AG10803 (cell line): ENCODE results near the gene ADGRV1.

Experiments used
- DNase-seq: peaks from one replicate; pipeline ENCODE4 v3.0.0; 2010; ENCODE audit warnings: low read depth
- H3K4me3 ChIP-seq: 2 replicates; pipeline ENCODE4 v1.5.1; 2011; ENCODE audit warnings: mild to moderate bottlenecking, low read length, control low read depth
- TF ChIP-seq, protein P1 (sequence below): conservative IDR thresholded peaks from 2 replicates; pipeline ENCODE4 v1.5.1; 2011; ENCODE audit warnings: mild to moderate bottlenecking, low read length, control low read depth, inconsistent platforms

ADGRV1 gene

DNA sequence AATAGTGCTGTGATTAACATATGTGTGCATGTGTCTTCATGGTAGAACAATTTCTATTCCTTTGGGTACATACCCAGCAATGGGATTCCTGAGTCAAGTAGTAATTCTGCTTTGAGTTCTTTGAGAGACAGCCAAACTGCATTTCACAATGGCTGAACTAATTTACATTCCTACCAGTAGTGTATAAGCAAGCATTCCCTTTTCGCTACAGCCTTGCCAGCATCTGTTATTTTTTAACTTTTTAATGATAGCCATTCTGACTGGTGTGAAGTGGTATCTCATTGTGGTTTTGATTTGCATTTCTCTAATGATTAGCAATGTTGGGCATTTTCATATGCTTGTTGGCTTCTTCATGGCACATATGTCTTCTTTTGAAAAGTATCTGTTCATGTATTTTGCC lies 516.0 kb downstream of the ADGRV1 start:
- no peak overlapping the region for H3K4me3 ChIP-seq
- TF ChIP-seq, protein P1, sequence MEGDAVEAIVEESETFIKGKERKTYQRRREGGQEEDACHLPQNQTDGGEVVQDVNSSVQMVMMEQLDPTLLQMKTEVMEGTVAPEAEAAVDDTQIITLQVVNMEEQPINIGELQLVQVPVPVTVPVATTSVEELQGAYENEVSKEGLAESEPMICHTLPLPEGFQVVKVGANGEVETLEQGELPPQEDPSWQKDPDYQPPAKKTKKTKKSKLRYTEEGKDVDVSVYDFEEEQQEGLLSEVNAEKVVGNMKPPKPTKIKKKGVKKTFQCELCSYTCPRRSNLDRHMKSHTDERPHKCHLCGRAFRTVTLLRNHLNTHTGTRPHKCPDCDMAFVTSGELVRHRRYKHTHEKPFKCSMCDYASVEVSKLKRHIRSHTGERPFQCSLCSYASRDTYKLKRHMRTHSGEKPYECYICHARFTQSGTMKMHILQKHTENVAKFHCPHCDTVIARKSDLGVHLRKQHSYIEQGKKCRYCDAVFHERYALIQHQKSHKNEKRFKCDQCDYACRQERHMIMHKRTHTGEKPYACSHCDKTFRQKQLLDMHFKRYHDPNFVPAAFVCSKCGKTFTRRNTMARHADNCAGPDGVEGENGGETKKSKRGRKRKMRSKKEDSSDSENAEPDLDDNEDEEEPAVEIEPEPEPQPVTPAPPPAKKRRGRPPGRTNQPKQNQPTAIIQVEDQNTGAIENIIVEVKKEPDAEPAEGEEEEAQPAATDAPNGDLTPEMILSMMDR: peak; percentile 55
- DNase-seq: peak; percentile 97

DNA sequence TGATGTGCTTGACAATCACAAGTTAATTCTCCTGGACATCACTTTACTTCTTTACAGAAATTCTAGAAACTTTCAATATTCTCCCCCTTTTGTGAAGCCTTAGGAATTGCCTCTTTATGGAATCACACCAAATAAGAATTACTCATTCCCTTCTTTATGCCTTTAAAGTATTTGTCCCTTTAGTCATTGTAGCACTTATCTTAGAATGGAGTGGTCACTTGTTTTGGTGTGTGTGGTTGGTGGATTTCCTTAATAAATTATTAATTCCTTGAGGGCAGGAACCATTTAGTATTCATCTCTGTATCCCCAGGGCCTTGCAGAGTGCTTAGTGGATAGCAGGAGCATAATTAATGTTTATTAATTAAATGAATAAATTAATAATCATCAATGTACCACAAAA lies 517.5 kb downstream of the ADGRV1 start:
- DNase-seq: peak; percentile 24
- H3K4me3 ChIP-seq: no peak overlapping the region
- TF ChIP-seq, protein P1: no peak

DNA sequence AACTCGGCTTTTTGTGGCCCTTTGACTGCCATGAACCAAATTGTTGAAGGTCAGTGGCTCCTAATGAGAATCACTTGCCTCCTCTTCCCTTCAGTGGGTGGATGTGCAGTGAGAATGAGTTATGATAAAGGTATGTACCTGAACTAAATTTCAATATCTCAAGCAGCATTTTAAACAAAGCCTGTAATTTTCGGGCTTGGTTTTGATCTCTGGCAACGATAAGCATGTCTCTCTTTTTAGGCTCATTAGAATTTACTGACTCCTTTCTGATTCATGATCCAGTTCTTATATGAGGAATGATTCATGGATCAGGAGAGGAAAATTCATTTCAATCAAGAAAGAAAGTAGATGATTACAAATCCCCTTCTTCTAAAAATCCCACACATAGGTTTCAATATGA lies 519.0 kb downstream of the ADGRV1 start:
- no peak overlapping the region for H3K4me3 ChIP-seq
- DNase-seq: no peak

DNA sequence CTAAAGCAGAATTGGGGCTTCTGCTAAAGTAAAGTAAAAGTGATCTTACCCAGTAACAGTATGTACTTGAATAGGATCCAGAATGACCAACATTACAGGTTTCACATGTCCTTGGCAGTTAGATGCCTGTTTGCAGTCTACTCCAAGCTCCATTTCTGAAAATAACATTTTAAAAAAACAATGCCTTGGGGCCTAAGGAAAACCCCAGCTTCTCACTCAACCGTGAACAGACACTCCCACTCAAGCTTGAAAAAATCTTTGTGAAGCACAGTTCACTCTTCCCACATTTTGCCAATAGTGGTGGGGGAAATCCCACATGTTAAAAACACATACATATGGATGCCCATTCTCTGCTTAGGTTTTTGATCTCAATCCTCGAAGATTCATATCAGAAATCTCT lies 520.4 kb downstream of the ADGRV1 start:
- TF ChIP-seq, protein P1: no peak

More for the DNA sequence above, 519.0 kb downstream of the ADGRV1 start:
- TF ChIP-seq, protein P1: no peak

DNA sequence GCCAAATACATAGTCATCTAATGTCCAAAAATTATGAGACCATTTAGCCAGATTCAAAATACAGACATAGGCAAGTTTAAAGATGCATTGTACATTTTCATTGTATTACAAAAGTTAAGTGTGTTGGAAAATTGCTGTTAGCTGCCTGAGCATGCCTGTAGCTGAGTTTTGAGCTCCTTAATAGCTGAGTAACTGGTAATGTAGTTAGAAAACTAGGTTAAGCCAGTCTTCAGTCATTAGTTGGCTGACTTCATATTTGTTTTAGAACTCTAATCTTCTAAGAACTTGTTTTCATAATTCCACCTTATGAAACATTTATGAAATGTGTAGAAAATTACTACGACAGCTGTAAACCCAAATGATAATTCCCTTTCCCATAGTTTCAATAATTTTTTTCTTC lies 531.2 kb downstream of the ADGRV1 start:
- DNase-seq: no peak
- H3K4me3 ChIP-seq: no peak overlapping the region
- TF ChIP-seq, protein P1: no peak

More for the DNA sequence above, 520.4 kb downstream of the ADGRV1 start:
- H3K4me3 ChIP-seq: no peak overlapping the region
- no peak for DNase-seq

DNA sequence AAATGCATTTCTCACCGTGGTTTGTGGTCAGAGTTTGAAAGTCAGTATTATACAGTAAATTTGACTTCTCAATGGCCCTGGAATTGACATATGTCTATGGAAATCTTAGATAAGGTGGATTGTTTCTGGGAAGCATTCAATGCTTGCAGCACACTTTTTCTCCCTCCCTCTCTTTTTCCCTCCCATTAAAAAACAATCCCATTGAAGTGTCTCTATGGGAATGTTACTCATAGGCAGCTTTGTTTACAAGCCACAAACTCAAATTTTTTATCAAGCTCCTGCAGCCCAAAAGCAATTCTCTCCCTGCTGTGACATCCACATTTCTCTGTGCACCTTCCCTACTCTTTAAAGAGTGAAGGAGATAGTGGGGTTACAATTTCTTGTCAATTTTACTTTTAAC lies 532.4 kb downstream of the ADGRV1 start:
- TF ChIP-seq, protein P1: no peak
- no peak for DNase-seq
- no peak overlapping the region for H3K4me3 ChIP-seq

DNA sequence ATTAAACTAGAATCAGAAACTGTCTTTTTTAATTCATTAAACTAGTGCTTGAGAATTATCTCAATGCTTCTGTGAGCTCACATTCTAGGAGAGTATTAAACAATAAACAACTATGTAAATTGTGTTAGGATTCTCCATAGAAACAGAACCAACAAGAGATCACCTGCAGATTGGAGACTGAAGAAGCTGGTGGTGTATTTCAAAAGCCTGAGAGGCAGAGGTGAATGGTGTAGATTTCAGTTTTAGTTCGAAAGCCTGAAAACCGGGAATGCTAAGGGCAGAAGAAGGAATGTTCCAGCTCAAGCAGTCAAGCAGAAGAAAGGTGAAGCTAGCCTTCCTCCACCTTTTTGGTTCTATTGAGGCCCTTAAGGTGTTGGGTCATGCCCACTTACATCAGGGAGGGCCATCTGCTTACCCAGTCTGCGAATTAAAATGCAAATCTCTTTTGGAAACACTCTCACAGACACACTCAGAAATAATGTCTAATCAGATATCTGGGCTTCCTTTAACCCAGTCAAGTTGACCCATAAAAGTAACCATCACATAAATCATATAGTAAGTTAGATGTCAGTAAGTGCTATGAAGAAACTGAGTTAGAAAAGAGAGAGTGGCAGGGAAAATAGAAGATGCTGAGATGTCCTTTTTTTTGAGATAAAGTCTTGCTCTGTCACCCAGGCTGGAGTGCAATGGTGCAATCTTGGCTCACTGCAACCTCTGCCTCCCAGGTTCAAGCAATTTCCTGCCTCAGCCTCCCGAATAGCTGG lies 533.1 kb downstream of the ADGRV1 start:
- TF ChIP-seq, protein P1: no peak
- H3K4me3 ChIP-seq: no peak overlapping the region
- no peak for DNase-seq
